Measurements from ENCODE around the gene NBEAL2.

The NBEAL2 gene

DNA sequence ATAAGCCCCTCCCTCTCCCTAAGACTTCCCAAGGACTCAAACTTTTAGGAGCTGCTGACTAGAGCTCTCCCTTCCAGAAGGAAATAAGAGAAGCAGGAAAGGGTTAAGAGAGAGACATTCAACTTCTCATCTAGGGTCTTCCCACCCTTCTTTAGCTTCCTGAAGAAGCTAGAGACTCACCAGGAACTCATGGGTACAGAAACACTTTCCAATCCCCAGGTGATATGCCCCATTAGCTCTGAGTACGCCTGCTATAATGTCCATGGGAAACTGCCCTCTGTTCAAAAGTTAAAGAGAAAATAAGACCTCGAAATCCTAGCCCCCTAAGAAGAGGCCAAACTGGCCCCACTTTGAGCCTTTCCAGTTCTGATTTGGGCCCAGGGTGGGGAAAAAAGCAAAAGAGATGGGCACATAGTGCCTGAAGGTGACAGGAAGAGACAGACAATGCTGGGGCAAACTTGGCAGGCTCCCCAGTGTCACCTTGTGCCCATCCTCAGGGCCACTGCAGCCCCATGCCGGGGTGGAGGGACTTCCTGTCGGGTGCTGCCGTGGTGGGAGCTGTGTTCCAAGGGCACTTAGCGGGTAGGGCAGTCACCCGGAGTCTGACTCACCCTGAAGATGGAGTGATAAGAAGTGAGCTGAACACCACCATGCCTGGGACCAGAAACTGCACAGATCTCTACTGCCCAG lies 32.5 kb upstream of the NBEAL2 start:
- no peak overlapping the region for H2BK5ac ChIP-seq (ENCODE audit: low read depth, low read length, poor library complexity, severe bottlenecking)
- peaks cover 30% of the 10 kb centered on the region for H3K79me1 ChIP-seq (replicated peaks; ENCODE audit: low read length, poor library complexity, severe bottlenecking)
- no peak overlapping the region for H2AFZ ChIP-seq (ENCODE audit: low read depth, low read length)
- no peak overlapping the region for H3K4me2 ChIP-seq (ENCODE audit: low read length, poor library complexity, severe bottlenecking)
- no peak overlapping the region for H3K23ac ChIP-seq (ENCODE audit: low read length in 2 of 2)
- H3K27ac ChIP-seq (ENCODE audit: low read length, poor library complexity, severe bottlenecking): no peak overlapping the region
- H3K4ac ChIP-seq (ENCODE audit: low read depth in 1 of 2, low read length in 2 of 2): peak overlapping the region in 1 of 2 experiments; percentile 79
- no peaks in the 10 kb centered on the region for H3K27me3 ChIP-seq (ENCODE audit: control insufficient read depth in 1 of 2, insufficient read depth in 1 of 2, low read length in 2 of 2)
- H3K36me3 ChIP-seq (ENCODE audit: control insufficient read depth in 1 of 2, insufficient read depth in 2 of 2, low read depth in 1 of 2, low read length in 2 of 2): peaks cover 27 to 31% of the 10 kb centered on the region in 2 experiments
- no peak overlapping the region for H2BK120ac ChIP-seq (ENCODE audit: low read depth, low read length)
- DNase-seq: peak; percentile 83
- H3K14ac ChIP-seq (ENCODE audit: low read length in 2 of 2): peak overlapping the region in 1 of 2 experiments; percentile 63
- peak overlapping the region; percentile 96 for H2BK15ac ChIP-seq (ENCODE audit: low read depth, poor library complexity, severe bottlenecking)
- peak overlapping the region; percentile 88 for H4K8ac ChIP-seq (ENCODE audit: low read length)
- H3K4me3 ChIP-seq (ENCODE audit: insufficient read depth in 1 of 2, low read depth in 1 of 2, low read length in 2 of 2): no peak overlapping the region
- no peak overlapping the region for H3K9ac ChIP-seq (ENCODE audit: low read length)
- H2AK5ac ChIP-seq (ENCODE audit: low read length, severe bottlenecking): peak overlapping the region; percentile 23
- H2BK12ac ChIP-seq (ENCODE audit: low read length in 2 of 2): peak overlapping the region in 1 of 2 experiments; percentile 7
- H3K9me3 ChIP-seq (ENCODE audit: control insufficient read depth, low read length): no peaks in the 10 kb centered on the region
- WGBS: 34% methylated on average over 7 of the region's 7 CpGs
- peak overlapping the region; percentile 76 to 91 for H3K18ac ChIP-seq (ENCODE audit: low read depth in 1 of 2, low read length in 2 of 2)
- H3K4me1 ChIP-seq (ENCODE audit: control insufficient read depth, insufficient read depth, low read depth, low read length): peaks cover 63% of the 10 kb centered on the region
- peak overlapping the region; percentile 72 for H4K91ac ChIP-seq (ENCODE audit: low read length)

GRCh38 chr3:46947546-46947901 lies 31.9 kb upstream of the NBEAL2 start:
- peak overlapping the region in 1 of 2 experiments; percentile 63 for H3K14ac ChIP-seq (ENCODE audit: low read length in 2 of 2)
- H3K36me3 ChIP-seq (ENCODE audit: control insufficient read depth in 1 of 2, insufficient read depth in 2 of 2, low read depth in 1 of 2, low read length in 2 of 2): peaks cover 25 to 31% of the 10 kb centered on the region in 2 experiments
- no peak overlapping the region for H2BK120ac ChIP-seq (ENCODE audit: low read depth, low read length)
- no peak overlapping the region for H3K23ac ChIP-seq (ENCODE audit: low read length in 2 of 2)
- H3K79me1 ChIP-seq (replicated peaks; ENCODE audit: low read length, poor library complexity, severe bottlenecking): peaks cover 29% of the 10 kb centered on the region
- H3K4me2 ChIP-seq (ENCODE audit: low read length, poor library complexity, severe bottlenecking): no peak overlapping the region
- no peak overlapping the region for H2AK5ac ChIP-seq (ENCODE audit: low read length, severe bottlenecking)
- H3K27ac ChIP-seq (ENCODE audit: low read length, poor library complexity, severe bottlenecking): no peak overlapping the region
- no peak overlapping the region for H2BK5ac ChIP-seq (ENCODE audit: low read depth, low read length, poor library complexity, severe bottlenecking)
- WGBS: 68% methylated on average over 4 of the region's 4 CpGs
- H3K9ac ChIP-seq (ENCODE audit: low read length): no peak overlapping the region
- no peaks in the 10 kb centered on the region for H3K27me3 ChIP-seq (ENCODE audit: control insufficient read depth in 1 of 2, insufficient read depth in 1 of 2, low read length in 2 of 2)
- H3K9me3 ChIP-seq (ENCODE audit: control insufficient read depth, low read length): no peaks in the 10 kb centered on the region
- H3K4me1 ChIP-seq (ENCODE audit: control insufficient read depth, insufficient read depth, low read depth, low read length): peaks cover 59% of the 10 kb centered on the region
- no peak overlapping the region for H2BK15ac ChIP-seq (ENCODE audit: low read depth, poor library complexity, severe bottlenecking)
- H3K4ac ChIP-seq (ENCODE audit: low read depth in 1 of 2, low read length in 2 of 2): peak overlapping the region in 1 of 2 experiments; percentile 79
- peak overlapping the region; percentile 76 to 91 for H3K18ac ChIP-seq (ENCODE audit: low read depth in 1 of 2, low read length in 2 of 2)
- no peak overlapping the region for H3K4me3 ChIP-seq (ENCODE audit: insufficient read depth in 1 of 2, low read depth in 1 of 2, low read length in 2 of 2)
- H4K91ac ChIP-seq (ENCODE audit: low read length): peak overlapping the region; percentile 72
- no peak for DNase-seq
- H2BK12ac ChIP-seq (ENCODE audit: low read length in 2 of 2): peak overlapping the region in 1 of 2 experiments; percentile 7
- peak overlapping the region; percentile 88 for H4K8ac ChIP-seq (ENCODE audit: low read length)
- no peak overlapping the region for H2AFZ ChIP-seq (ENCODE audit: low read depth, low read length)

DNA sequence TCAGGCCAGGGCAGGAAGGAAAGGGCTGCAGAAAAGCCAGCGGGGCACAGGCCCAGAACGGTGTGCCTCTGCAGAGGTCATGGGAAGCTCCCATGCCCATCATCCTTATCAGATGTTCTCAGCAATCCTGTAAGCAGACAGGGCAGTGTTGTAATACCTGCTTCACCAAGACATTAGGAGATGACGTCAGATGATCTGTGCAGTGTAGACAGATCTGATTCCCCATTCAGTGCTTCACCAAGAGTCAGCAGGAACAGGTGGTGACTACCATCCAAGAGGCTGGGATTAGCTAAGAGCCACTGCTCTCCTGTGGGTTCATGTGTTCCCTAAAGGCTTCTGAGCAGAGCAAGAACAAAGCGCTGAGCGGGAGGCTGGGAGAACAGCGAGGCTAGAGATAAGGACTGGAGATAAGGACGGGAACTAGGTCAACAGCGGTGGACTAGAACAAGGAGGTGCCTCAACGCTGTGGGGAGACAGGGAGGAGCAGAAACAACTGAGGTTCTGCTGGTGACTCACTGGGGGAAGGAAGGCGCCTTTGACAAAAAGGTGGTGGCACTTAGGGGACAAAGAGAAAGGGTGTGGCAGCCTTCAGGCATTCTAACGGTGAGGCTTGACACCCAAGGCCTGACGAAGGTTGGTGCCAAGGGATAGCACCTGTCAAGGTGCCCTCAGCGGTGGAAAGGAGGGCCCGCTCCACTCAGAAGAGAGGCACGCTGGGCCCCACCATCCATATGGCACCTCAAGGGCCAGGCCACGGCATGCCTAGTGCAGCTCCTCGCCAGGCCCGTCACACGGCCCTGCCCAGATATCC lies 31.3 kb upstream of the NBEAL2 start:
- peak overlapping the region in 1 of 2 experiments; percentile 93 for H3K14ac ChIP-seq (ENCODE audit: low read length in 2 of 2)
- WGBS: 59% methylated on average over 19 of the region's 19 CpGs

More for the DNA sequence above, 31.3 kb upstream of the NBEAL2 start:
- peaks cover 30% of the 10 kb centered on the region for H3K79me1 ChIP-seq (replicated peaks; ENCODE audit: low read length, poor library complexity, severe bottlenecking)
- peak overlapping the region; percentile 27 for H2AK5ac ChIP-seq (ENCODE audit: low read length, severe bottlenecking)
- peak overlapping the region; percentile 91 for H4K8ac ChIP-seq (ENCODE audit: low read length)
- H2BK120ac ChIP-seq (ENCODE audit: low read depth, low read length): no peak overlapping the region
- H3K23ac ChIP-seq (ENCODE audit: low read length in 2 of 2): no peak overlapping the region
- H3K18ac ChIP-seq (ENCODE audit: low read depth in 1 of 2, low read length in 2 of 2): peak overlapping the region; percentile 88 to 91
- no peak overlapping the region for H3K9ac ChIP-seq (ENCODE audit: low read length)
- no peak overlapping the region for H2BK5ac ChIP-seq (ENCODE audit: low read depth, low read length, poor library complexity, severe bottlenecking)
- H2AFZ ChIP-seq (ENCODE audit: low read depth, low read length): no peak overlapping the region
- H3K27me3 ChIP-seq (ENCODE audit: control insufficient read depth in 1 of 2, insufficient read depth in 1 of 2, low read length in 2 of 2): no peaks in the 10 kb centered on the region
- H3K4me3 ChIP-seq (ENCODE audit: insufficient read depth in 1 of 2, low read depth in 1 of 2, low read length in 2 of 2): no peak overlapping the region
- no peak overlapping the region for H3K4me2 ChIP-seq (ENCODE audit: low read length, poor library complexity, severe bottlenecking)
- peaks cover 25 to 31% of the 10 kb centered on the region in 2 experiments for H3K36me3 ChIP-seq (ENCODE audit: control insufficient read depth in 1 of 2, insufficient read depth in 2 of 2, low read depth in 1 of 2, low read length in 2 of 2)
- H3K27ac ChIP-seq (ENCODE audit: low read length, poor library complexity, severe bottlenecking): no peak overlapping the region
- peak overlapping the region; percentile 98 for H4K91ac ChIP-seq (ENCODE audit: low read length)
- DNase-seq: peak; percentile 86
- H2BK12ac ChIP-seq (ENCODE audit: low read length in 2 of 2): peak overlapping the region; percentile 89 to 98
- H3K9me3 ChIP-seq (ENCODE audit: control insufficient read depth, low read length): no peaks in the 10 kb centered on the region
- H2BK15ac ChIP-seq (ENCODE audit: low read depth, poor library complexity, severe bottlenecking): peak overlapping the region; percentile 78
- peaks cover 54% of the 10 kb centered on the region for H3K4me1 ChIP-seq (ENCODE audit: control insufficient read depth, insufficient read depth, low read depth, low read length)
- H3K4ac ChIP-seq (ENCODE audit: low read depth in 1 of 2, low read length in 2 of 2): peak overlapping the region; percentile 22 to 79

All from mesenchymal stem cell (in vitro differentiated cells and primary cell).